ENCODE data around the gene NATD1.
"Not testable (repeated sequence)": the region's sequence is repeated elsewhere in the genome, so short reads cannot be mapped to it uniquely, and the experiment has no call there.

The NATD1 gene

DNA sequence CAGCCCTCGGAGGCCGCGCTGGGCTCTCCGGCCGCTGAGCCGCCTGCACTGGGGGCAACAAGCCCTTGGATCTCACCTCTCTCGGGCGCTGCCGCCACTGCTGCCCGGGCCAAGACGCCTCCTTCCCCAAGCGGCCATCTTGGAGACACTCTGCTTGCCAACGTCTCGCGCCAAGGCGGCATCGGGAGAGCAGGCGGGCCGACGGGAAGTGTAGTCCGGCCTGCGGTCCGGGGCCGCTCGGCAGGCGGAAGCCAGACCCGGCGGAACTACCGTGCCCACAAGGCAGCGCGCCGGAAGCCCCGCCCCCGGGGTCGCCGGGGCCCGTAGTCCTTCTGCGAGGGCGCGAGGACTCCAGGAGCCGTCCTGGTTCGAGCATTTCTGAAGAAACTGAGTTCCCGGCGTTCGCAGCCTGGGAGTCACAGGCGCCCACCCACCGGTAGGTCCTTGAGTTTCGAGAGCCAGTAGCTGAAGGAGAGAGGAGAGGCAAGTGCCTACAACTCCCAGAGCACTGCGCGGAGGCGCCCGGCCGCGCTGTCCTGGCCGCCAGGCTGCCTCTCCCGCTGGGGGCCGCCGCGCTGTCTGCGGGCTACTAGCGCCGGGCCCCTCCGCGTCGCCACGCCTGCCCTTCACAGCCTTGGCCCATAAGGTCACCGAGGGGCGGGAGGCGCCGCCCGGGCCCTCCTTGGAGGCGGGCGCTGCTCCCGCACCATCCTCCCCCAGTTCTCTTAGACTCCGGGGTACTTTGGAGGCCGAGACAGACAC is 39.0 kb downstream of the NATD1 start, which contains the start of gene TMEM11:
TMEM11 (minus strand) TSS at position 147 of the 762 bp plus-strand sequence; CDS start at position 138, 9 bp downstream.
- DNase-seq: peak; percentile 88 to 93 (median 91)

GRCh38 chr17:21213638-21214014 is 39.6 kb downstream of the NATD1 start:
- DNase-seq: peak in 2 of 3 experiments; percentile 78 to 81

GRCh38 chr17:21212826-21213637 is 40.2 kb downstream of the NATD1 start:
- DNase-seq: no peak

DNA sequence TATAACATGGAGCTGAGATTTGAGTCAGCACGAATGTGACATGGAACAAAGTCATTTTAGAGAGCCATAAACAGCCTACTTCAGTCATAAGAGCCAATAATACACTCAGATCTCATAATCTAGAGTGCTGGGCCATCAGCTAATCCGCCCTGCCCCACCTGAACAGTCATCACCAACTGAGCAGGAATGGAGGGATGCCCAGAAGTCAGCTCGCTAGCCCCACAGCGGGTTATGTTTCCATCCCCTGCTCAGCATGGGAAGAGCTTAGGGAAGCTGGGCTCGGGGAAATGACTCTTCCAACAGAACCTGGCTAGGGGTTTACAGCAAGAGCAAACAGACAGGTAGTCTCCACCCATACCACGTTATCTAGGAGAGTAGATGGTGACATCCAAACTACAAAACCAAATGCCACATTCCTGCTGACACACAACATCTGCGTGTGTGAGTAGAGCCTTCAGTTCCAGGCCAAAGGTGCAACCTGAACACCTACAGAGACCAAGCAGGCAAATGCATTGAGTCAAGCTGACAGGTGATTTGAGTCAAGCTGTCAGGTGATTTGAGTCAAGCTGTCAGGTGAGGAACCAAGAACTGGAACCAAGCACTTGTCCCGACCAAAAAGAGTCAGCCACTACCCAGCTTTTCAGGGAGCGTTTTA is 41.3 kb downstream of the NATD1 start:
- no peak for DNase-seq

GRCh38 chr17:21210411-21211076 is 42.7 kb downstream of the NATD1 start:
- no peak for DNase-seq

GRCh38 chr17:21209511-21210175 is 43.6 kb downstream of the NATD1 start:
- DNase-seq: peak in 1 of 3 experiments; percentile 45

DNA sequence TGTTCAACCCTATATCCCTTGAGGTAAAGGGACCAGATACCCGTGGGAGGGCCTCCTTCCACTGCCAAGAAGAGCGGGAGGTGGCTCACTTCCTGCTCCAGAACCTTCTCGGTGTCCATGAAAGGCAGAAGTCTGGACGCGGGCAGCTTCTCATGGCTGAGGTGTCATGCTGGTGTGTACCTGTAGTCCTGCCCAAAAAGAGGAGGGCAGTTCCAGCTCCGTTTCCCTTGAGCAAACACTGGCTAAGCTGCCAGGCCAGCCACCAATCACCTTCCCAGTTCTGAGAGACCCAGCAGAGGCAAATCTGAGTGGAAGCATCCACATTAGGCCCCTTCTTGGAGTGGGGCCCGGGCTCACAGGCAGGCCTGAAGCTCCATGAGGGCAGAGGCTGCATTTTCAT is 44.9 kb downstream of the NATD1 start:
- DNase-seq: no peak

GRCh38 chr17:21204935-21205334 is 48.3 kb downstream of the NATD1 start:
- no peak for DNase-seq

DNA sequence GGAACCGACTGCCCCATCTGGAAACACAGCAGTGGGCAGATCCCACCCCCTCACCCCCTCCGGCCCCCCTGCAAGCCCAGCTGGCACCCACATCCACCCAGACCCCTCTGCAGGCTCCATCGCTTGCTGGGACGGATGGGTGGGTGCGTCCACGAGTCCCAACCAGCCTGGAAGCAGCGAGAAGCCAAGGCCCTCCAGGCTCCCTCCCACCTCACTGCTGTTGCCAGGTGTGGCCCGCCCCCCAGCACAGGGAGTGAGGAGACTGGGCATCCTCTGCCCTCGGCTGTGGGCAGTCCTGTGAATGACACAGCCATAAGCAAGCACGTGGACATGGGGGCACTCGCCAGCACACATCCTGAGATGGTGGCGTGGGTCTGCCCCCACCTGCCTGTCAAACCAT is 50.7 kb downstream of the NATD1 start:
- DNase-seq: no peak

- no peak for DNase-seq
Measured at GRCh38 chr17:21201874-21202273, 51.3 kb downstream of the NATD1 start.

- peak in 1 of 3 experiments; percentile 8 for DNase-seq
Measured at GRCh38 chr17:21201298-21201595, 52.0 kb downstream of the NATD1 start.

DNA sequence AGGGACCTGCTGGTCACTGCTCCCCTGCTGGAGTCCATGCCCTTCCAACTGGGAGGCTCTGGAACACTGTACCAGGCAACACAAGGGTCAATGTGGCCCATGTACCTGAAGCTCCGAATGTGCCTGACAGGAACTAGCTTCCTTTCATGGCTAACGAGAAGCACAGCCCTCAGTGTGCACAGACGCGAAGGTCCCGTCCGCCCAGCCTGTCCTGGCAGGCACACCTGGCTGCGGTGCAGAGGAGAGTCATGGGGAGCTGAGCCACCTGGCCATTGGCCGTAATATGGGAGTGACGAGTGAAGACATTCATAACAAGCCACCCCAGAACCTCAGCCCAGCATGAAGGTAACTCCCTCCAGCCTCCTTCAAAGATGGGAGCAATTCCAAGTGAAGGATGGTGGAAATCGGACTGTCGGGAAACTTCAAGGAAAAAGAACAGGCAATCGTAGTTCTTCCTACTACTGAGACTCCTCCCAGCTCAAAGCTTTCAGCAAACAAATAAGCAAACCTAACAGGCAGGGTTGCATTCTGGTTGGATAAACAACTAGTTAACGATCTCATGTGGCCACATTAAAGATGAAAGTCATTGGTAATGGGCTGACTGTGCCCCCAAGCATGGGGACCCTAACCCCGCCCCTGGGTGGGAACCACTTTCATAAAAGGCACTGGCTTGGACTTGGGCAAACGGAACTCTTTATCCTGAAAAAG is 52.5 kb downstream of the NATD1 start:
- DNase-seq: no peak

GRCh38 chr17:21199856-21200255 is 53.4 kb downstream of the NATD1 start:
- DNase-seq: no peak

DNA sequence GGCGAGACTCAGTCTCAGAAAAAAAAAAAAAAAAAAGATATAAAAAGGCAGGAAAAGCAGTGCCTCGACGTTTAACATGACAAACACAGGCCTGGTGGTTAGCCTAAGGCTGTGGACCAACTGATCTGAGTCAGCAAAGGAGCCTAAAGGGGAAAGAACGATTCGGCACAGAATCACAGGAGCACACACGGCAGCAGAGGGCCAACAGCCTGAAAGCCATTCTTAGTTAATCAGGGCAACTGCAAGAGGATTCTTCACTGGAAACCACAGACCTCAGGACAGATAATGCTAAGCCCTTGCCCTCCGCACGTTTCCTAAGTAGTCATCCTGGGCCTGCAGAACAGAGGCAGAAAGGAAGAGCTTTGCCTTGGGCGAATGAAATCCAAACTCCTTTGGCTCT is 53.9 kb downstream of the NATD1 start:
- DNase-seq: no peak

DNA sequence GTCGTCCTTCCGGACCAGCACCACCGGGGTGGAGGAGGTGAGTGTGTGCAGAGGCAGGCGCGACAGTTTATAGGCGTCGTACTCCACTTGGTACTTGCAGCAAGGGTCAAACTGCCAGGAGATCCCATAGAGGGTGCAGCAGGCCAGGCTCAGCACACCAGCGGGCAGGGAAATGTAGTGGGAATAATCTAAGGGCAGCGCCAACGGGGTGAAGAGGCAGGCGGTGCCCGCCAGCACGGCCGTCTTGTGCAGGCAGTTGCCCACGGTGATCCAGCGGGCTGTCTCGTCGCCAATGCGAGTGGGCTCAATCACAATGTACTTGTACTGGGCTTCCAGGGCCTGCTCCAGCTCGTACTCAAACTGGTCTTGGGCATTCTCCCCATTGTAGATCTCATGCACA is 54.8 kb downstream of the NATD1 start:
- no peak for DNase-seq

GRCh38 chr17:21196126-21196525 is 57.1 kb downstream of the NATD1 start:
- no peak for DNase-seq

GRCh38 chr17:21194703-21195102 is 58.5 kb downstream of the NATD1 start:
- no peak for DNase-seq

- no peak for DNase-seq
Measured at GRCh38 chr17:21194226-21194625, 59.0 kb downstream of the NATD1 start.

- peak in 1 of 3 experiments; percentile 8 for DNase-seq
Measured at GRCh38 chr17:21193031-21193430, 60.2 kb downstream of the NATD1 start.

DNA sequence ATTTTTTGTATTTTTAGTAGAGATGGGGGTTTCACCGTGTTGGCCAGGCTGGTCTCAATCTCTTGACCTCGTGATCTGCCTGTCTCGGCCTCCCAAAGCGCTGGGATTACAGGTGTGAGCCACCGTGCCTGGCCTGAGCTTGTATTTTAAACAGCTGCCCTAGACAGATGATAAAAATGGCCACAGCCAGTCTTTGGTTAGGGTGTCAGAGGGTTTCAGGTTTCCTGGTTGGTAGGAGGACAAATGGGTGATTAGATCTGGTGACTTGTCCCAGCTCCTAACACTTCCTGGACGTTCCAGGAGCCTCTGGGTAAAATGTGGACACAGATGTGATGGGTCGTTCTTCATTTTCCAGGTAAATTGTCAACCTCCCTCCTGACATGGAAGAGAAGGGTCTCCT is 60.8 kb downstream of the NATD1 start:
- not testable (repeated sequence) for DNase-seq

- no peak for DNase-seq
Measured at GRCh38 chr17:21191698-21192097, 61.5 kb downstream of the NATD1 start.

DNA sequence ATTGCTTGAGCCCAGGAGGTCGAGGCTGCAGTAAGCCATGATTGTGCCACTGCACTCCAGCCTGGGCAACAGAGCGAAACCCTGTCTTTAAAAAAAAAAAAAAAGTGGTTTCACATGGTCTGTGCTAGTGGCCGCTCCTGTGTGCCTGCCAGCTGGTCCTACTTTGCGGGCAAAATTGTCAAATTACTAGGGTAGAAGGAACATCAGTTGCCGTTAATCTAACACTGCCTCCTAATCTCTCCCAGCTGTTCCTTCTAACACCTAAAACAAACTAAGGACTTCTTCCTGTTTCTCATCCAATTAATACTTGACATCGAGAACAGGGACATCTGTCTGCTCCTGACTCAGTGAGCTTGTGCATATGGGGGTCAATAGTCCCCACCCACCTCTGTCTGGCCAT is 63.1 kb downstream of the NATD1 start:
- no peak for DNase-seq
